CD14-positive monocyte (primary cell): ENCODE data around the gene SP110. TPM values are rescaled to one million over a fixed set of nuclear protein-coding genes. Genes with fewer than 3 reads are reported as not detected.

Experiments used
- DNase-seq, 3 donors: peaks; one replicate each; pipeline ENCODE4 v3.0.0-alpha.2; 2011 to 2022
- H2AFZ ChIP-seq: 2 replicates; pipeline ENCODE4 v1.6.0; 2012; ENCODE audit warnings: mild to moderate bottlenecking, low read depth, low read length, inconsistent platforms; ENCODE audit not compliant: insufficient read depth, poor library complexity, severe bottlenecking
- H3K27ac ChIP-seq, 2 donors: 1 replicate in 1 of 2; 2 replicates in 1 of 2; pipeline ENCODE4 v1.5.1; 2012 to 2013; ENCODE audit warnings: low read length in 2 of 2, control low read depth in 1 of 2, inconsistent platforms in 1 of 2, low read depth in 1 of 2, mild to moderate bottlenecking in 1 of 2
- H3K27me3 ChIP-seq, 2 donors: one replicate each; pipeline versions ENCODE4 v1.6.0 to v1.6.1; 2011 to 2013; ENCODE audit warnings: low read length in 2 of 2; ENCODE audit not compliant: control insufficient read depth in 2 of 2, insufficient read depth in 2 of 2
- H3K36me3 ChIP-seq, 2 donors: replicated peaks in 1 of 2; 1 replicate in 1 of 2; 2 replicates in 1 of 2; pipeline versions ENCODE4 v1.5.1 to v1.6.1; 2012 to 2013; ENCODE audit warnings: low read length in 2 of 2, control low read depth in 1 of 2, inconsistent platforms in 1 of 2, mild to moderate bottlenecking in 1 of 2; ENCODE audit not compliant: insufficient read depth in 2 of 2, control insufficient read depth in 1 of 2
- H3K4me1 ChIP-seq, 2 donors: 1 replicate in 1 of 2; 2 replicates in 1 of 2; pipeline versions ENCODE4 v1.5.1 to v1.6.1; 2012 to 2013; ENCODE audit warnings: low read length in 2 of 2, control low read depth in 1 of 2, inconsistent platforms in 1 of 2, mild to moderate bottlenecking in 1 of 2, moderate library complexity in 1 of 2; ENCODE audit not compliant: insufficient read depth in 2 of 2, control insufficient read depth in 1 of 2
- H3K4me2 ChIP-seq: replicated peaks from 2 replicates; pipeline ENCODE3; 2012; ENCODE audit warnings: low read length, moderate library complexity, mild to moderate bottlenecking; ENCODE audit not compliant: poor library complexity, severe bottlenecking; ENCODE audit errors: extremely low read depth
- H3K4me3 ChIP-seq, 3 experiments: fragments of 200-600 bp in 1 of 3; sonication (generic) in 1 of 3; replicated peaks in 1 of 3; 1 replicate in 2 of 3; 2 replicates in 1 of 3; pipeline ENCODE4 v1.5.1; 2011 to 2013; ENCODE audit warnings: low read length in 3 of 3, mild to moderate bottlenecking in 3 of 3, control low read depth in 2 of 3, low read depth in 2 of 3, inconsistent platforms in 1 of 3, moderate library complexity in 1 of 3
- H3K79me2 ChIP-seq: 2 replicates; pipeline ENCODE4 v1.6.0; 2012; ENCODE audit warnings: mild to moderate bottlenecking, control low read depth, inconsistent platforms, low read length, moderate library complexity; ENCODE audit not compliant: insufficient read depth
- H3K9ac ChIP-seq: 2 replicates; pipeline ENCODE4 v1.6.0; 2017; ENCODE audit warnings: low read length, mild to moderate bottlenecking; ENCODE audit not compliant: insufficient read depth, poor library complexity, severe bottlenecking
- H3K9me3 ChIP-seq, 2 donors: replicated peaks in 1 of 2; 1 replicate in 1 of 2; 2 replicates in 1 of 2; pipeline versions ENCODE4 v1.5.1 to v1.6.1; 2012 to 2013; ENCODE audit warnings: low read length in 2 of 2, control low read depth in 1 of 2; ENCODE audit not compliant: control insufficient read depth in 1 of 2, insufficient read depth in 1 of 2
- H4K20me1 ChIP-seq: 2 replicates; pipeline ENCODE4 v1.6.0; 2012; ENCODE audit warnings: mild to moderate bottlenecking, low read length, control low read depth, moderate library complexity; ENCODE audit not compliant: insufficient read depth
- H3K27ac Mint-ChIP-seq, 7 donors: one replicate each; pipeline ENCODE4 v1.8.0; 2020; ENCODE audit warnings: mild to moderate bottlenecking in 7 of 7, mixed read lengths in 7 of 7, moderate library complexity in 6 of 7, inconsistent platforms in 2 of 7
- H3K27me3 Mint-ChIP-seq, 3 donors: one replicate each; pipeline ENCODE4 v1.8.0; 2021 to 2022; ENCODE audit warnings: low read depth in 3 of 3, mild to moderate bottlenecking in 3 of 3, mixed read lengths in 3 of 3, moderate library complexity in 3 of 3, inconsistent platforms in 1 of 3
- H3K36me3 Mint-ChIP-seq, 2 donors: one replicate each; pipeline ENCODE4 v1.8.0; 2020; ENCODE audit warnings: mixed read lengths in 2 of 2, inconsistent platforms in 1 of 2, mild to moderate bottlenecking in 1 of 2
- H3K4me1 Mint-ChIP-seq: one replicate; pipeline ENCODE4 v1.8.0; 2020; ENCODE audit warnings: mild to moderate bottlenecking, mixed read lengths
- H3K4me3 Mint-ChIP-seq, 2 donors: one replicate each; pipeline ENCODE4 v1.8.0; 2020; ENCODE audit warnings: mild to moderate bottlenecking in 2 of 2, mixed read lengths in 2 of 2, moderate library complexity in 1 of 2
- H3K9me3 Mint-ChIP-seq, 7 donors: one replicate each; pipeline ENCODE4 v1.8.0; 2020 to 2022; ENCODE audit warnings: mixed read lengths in 7 of 7, mild to moderate bottlenecking in 6 of 7, moderate library complexity in 6 of 7, inconsistent platforms in 2 of 7
- WGBS: methylation state at CpG from one replicate; pipeline ENCODE4 v1.1.5; 2013; ENCODE audit warnings: missing lambda C conversion rate; ENCODE audit not compliant: insufficient coverage; 5-methylcytosine and 5-hydroxymethylcytosine counted together
- intact Hi-C, 2 donors: fragments of 100-400 bp; cut with micrococcal nuclease; formaldehyde crosslinking; loops; one replicate each; pipeline versions ENCODE4 v1.15.0 to v1.15.1; 2023
- polyA plus RNA-seq, 3 donors: library from polyadenylated mRNA; depleted of rRNA in 1 of 3; unstranded in 2 of 3; stranded (reverse) in 1 of 3; fragments of 300-500 nt in 2 of 3; fragments of >200 nt in 1 of 3; fragmentation: Illumina TruSeq in 2 of 3; gene quantifications; 1 replicate in 2 of 3; 2 replicates in 1 of 3; pipeline ENCODE4 v1.2.3, GENCODE V29; 2012 to 2021
- TF ChIP-seq, protein P1 (sequence below): fragments of 200-600 bp; IDR thresholded peaks from one replicate; pipeline ENCODE4 v1.8.0; 2022; ENCODE audit warnings: antibody characterized with exemption, mild to moderate bottlenecking

The SP110 gene
- polyA plus RNA-seq, 3 donors: 39.1 to 66.1 (median 65.5) TPM

DNA sequence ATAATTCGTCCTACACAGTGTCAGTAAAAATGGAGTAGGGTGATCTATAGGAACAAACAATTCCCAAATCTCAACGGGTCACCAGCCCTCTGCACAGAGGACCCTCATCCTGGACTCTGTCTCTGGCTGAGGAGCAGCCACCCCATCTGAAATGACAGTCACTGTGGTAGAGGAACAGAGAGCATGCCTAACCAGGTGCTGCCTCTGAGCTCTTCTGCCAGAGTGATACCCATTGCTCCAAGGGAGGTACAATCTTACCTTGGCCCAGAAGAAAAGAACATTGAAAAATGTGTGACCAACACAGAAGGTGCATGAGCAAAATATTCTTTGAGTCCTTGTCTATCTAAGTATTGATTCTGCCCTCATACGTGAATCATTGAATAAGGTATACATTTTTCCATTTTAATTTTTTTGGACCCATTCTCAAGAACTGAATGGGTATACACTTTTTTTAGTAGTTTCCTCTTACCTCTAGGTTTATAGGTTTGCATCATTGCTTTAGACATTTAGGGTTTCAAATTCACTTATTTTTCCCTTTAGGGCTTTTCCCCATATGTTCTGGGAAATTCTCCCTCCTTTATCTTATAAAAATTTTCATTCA, 14.4 kb upstream of the SP110 start:
- Histone ChIP-seq H2AFZ (no peak overlapping the region), H3K4me2 (no peak overlapping the region)
- TF ChIP-seq, protein P1, sequence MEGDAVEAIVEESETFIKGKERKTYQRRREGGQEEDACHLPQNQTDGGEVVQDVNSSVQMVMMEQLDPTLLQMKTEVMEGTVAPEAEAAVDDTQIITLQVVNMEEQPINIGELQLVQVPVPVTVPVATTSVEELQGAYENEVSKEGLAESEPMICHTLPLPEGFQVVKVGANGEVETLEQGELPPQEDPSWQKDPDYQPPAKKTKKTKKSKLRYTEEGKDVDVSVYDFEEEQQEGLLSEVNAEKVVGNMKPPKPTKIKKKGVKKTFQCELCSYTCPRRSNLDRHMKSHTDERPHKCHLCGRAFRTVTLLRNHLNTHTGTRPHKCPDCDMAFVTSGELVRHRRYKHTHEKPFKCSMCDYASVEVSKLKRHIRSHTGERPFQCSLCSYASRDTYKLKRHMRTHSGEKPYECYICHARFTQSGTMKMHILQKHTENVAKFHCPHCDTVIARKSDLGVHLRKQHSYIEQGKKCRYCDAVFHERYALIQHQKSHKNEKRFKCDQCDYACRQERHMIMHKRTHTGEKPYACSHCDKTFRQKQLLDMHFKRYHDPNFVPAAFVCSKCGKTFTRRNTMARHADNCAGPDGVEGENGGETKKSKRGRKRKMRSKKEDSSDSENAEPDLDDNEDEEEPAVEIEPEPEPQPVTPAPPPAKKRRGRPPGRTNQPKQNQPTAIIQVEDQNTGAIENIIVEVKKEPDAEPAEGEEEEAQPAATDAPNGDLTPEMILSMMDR: no peak

DNA sequence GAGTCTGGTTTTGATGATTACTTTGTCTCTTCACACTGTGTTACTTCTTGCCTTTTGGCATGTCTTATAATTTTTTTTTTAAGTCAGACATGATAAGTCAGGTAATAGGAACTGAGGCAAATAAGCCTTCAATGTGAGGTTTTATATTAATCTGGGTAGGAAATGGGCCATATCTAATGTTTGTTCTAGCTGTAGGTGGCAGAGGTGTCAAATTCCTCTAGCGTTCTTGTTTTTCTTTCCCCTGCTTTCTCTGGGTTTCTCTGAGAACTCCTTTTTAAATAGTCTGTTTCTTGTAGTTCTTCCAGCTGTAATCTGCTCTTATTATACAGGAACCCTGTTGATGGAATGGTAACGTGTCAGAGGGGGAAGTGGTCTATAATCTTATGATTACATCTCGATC, 11.5 kb upstream of the SP110 start:
- H3K4me3 ChIP-seq: no peak overlapping the region
- WGBS: no CpG with 5 or more reads among the region's 3 CpGs
- H3K36me3 ChIP-seq: no peaks in the 10 kb centered on the region
- Mint-ChIP-seq H3K4me1 (peaks cover 17% of the 10 kb centered on the region), H3K27me3 (peaks cover 0 to 4% (median 0%) of the 10 kb centered on the region in 3 donors), H3K9me3 (peaks cover 2 to 20% (median 9%) of the 10 kb centered on the region in 7 donors), H3K36me3 (peaks cover 6% of the 10 kb centered on the region in 2 donors), H3K4me3 (no peak overlapping the region), H3K27ac (no peak overlapping the region)
- H3K27me3 ChIP-seq: no peaks in the 10 kb centered on the region
- H3K9me3 ChIP-seq: no peaks in the 10 kb centered on the region
- H4K20me1 ChIP-seq: no peaks in the 10 kb centered on the region
- TF ChIP-seq, protein P1: no peak
- H3K4me2 ChIP-seq: no peak overlapping the region
- peaks cover 9 to 10% of the 10 kb centered on the region in 2 donors for H3K4me1 ChIP-seq
- no peak overlapping the region for H3K9ac ChIP-seq
- intact Hi-C loops: no loop called here
- no peaks in the 10 kb centered on the region for H3K79me2 ChIP-seq
- H2AFZ ChIP-seq: no peak overlapping the region
- H3K27ac ChIP-seq: no peak overlapping the region
- no peak for DNase-seq

More for the DNA sequence above, 14.4 kb upstream of the SP110 start:
- peaks cover 0 to 7% (median 0%) of the 10 kb centered on the region in 3 donors for H3K27me3 Mint-ChIP-seq
- Histone ChIP-seq H4K20me1 (no peaks in the 10 kb centered on the region), H3K4me3 (no peak overlapping the region), H3K4me1 (peaks cover 5 to 6% of the 10 kb centered on the region in 2 donors), H3K27me3 (no peaks in the 10 kb centered on the region), H3K27ac (no peak overlapping the region), H3K9ac (no peak overlapping the region), H3K79me2 (no peaks in the 10 kb centered on the region), H3K36me3 (no peaks in the 10 kb centered on the region), H3K9me3 (no peaks in the 10 kb centered on the region)
- no peak overlapping the region for H3K4me3 Mint-ChIP-seq
- no peak for DNase-seq
- intact Hi-C loops: no loop called here
- peaks cover 19 to 28% of the 10 kb centered on the region in 2 donors for H3K36me3 Mint-ChIP-seq
- peaks cover 6% of the 10 kb centered on the region for H3K4me1 Mint-ChIP-seq
- WGBS: no CpG with 5 or more reads among the region's 3 CpGs
- no peak overlapping the region for H3K27ac Mint-ChIP-seq
- H3K9me3 Mint-ChIP-seq: peaks cover 2 to 20% (median 9%) of the 10 kb centered on the region in 7 donors
